GM12873 (cell line): Measurements from ENCODE around the gene PGM1.

Experiments
- CTCF ChIP-seq: IDR thresholded peaks from 2 replicates; pipeline ENCODE4 v1.5.1; 2012; ENCODE audit warnings: low read depth, mild to moderate bottlenecking, moderate library complexity, low read length, control low read depth; ENCODE audit not compliant: insufficient read depth; ENCODE audit errors: missing control alignments

The PGM1 gene

GRCh38 chr1:63635681-63636080, 42.5 kb downstream of the PGM1 start:
- TF ChIP-seq CTCF = no peak

- TF ChIP-seq CTCF = no peak
These were observed 43.2 kb downstream of the PGM1 start for GRCh38 chr1:63636192-63637105.

GRCh38 chr1:63638471-63638870, 45.3 kb downstream of the PGM1 start:
- no peak for TF ChIP-seq CTCF

- no peak for TF ChIP-seq CTCF
These were observed 45.7 kb downstream of the PGM1 start for GRCh38 chr1:63638875-63639274.

GRCh38 chr1:63640633-63641567, 47.7 kb downstream of the PGM1 start:
- TF ChIP-seq CTCF = no peak

GRCh38 chr1:63641615-63642014, 48.4 kb downstream of the PGM1 start:
- no peak for TF ChIP-seq CTCF

GRCh38 chr1:63642901-63643300, 49.7 kb downstream of the PGM1 start:
- TF ChIP-seq CTCF = no peak
